ENCODE measurements around the gene FOXP1. TPM values are rescaled to one million over a fixed set of nuclear protein-coding genes. Genes with fewer than 3 reads are reported as not detected.

Gene FOXP1
- total RNA-seq, result 107 and 171 TPM in 2 replicates

DNA sequence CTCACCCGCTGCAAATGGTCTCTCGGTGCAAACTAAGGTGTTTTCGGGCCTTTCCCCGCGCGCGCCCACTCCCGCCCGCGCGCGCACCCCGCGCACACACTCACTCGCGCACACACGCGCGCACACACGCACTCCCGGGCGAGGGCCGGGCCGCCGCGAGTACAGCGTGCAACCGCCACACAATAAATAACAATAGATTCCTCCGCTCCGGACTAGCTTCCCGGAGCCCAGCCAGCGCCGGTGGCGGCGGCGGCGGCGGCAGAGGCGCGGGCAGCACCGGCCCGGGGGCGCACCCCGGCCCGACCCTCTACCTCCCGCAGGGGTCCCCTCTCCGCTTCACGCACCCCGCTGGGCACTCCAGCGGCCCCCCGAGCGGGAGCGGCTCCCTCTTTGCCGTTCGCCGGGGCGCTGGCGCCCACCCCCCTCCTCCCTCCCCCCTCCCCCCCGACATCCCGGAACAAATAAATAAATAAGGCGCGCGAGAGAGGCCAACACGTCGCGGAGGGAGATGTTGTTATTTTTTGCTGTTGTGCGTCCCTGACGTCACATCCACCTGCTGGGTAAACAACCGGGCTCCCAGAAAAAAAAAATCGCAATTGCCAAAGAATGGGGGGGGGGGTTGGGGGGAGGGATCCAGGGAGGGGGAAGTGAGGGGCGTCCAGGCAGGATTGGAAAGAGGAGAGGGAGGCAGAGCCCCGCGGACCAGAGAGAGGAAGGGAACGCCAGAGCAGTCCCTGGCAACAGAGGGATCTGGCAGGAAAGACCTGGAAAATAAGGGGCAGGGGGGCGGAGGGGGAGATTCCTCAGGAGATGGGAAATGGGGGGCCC lies at the start of gene FOXP1:
FOXP1 (minus strand) TSS at position 163 of the 828 bp plus-strand sequence. CDS start 385,347 bp downstream, outside the sequence.

Small RNA genes lying within 50 kb of the gene (small RNA-seq; reads per million reads assigned to genes)
- gene MIR1284, result 2.3 reads per million, percentile 81 among the genes with 10 or more reads in this experiment

Other genes starting within 250 kb of the FOXP1 start
- gene EIF4E3, start 141.7 kb upstream of the FOXP1 start, total RNA-seq, result under 0.01 and 0.43 TPM in 2 replicates
- 0.33 TPM in 1 of 2 replicates, not detected in the other for gene GPR27, start 170.1 kb upstream of the FOXP1 start, total RNA-seq
- not detected in 2 replicates for gene PROK2, start 201.4 kb upstream of the FOXP1 start, total RNA-seq

Measured in placental epithelial cell (primary cell).